LoVo (cell line): ENCODE data around the gene VAMP4.

Source experiments
- DNase-seq: peaks from one replicate; pipeline ENCODE4 v3.0.0-alpha.2; 2016; ENCODE audit warnings: low spot score

Gene VAMP4, protein sequence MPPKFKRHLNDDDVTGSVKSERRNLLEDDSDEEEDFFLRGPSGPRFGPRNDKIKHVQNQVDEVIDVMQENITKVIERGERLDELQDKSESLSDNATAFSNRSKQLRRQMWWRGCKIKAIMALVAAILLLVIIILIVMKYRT

DNA sequence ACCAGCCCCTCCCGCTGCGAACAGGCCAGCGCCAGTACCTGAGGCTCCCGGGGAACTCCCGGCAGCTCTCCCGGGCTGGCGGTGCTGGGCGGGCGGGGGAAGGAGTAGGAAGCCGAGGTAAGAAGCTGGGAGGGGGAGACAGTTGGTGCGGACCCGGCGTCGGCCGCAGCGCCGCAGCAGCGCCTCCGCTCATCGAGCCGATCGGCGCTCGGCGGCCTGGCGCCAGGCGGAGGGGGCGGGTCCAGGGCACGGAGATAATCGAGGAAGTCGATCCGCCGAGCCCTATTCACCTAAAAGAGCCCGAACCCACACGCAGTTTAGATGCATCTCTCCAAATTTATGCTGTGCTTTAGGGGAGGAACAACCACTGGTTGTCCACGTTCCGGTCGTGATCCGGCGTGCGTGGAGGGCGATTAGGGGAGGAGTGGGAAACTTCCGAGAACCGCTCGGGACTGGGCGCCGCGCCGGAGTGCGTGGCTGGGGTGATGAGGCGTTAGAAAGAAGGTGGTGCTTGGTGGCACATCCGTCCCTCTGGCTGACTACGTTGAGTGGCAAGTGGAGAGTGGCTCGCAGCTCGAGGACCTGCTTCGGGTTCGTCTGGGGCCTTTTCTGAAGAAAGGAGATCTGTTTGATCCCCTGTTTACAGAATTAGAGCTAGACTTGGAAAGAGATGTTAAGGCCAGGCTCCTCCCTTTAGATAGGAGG lies at the start of gene VAMP4:
VAMP4 (minus strand) TSS at position 194 of the 705 bp plus-strand sequence. CDS start 3,651 bp downstream, outside the sequence.
- peak; percentile 77 for DNase-seq

DNA sequence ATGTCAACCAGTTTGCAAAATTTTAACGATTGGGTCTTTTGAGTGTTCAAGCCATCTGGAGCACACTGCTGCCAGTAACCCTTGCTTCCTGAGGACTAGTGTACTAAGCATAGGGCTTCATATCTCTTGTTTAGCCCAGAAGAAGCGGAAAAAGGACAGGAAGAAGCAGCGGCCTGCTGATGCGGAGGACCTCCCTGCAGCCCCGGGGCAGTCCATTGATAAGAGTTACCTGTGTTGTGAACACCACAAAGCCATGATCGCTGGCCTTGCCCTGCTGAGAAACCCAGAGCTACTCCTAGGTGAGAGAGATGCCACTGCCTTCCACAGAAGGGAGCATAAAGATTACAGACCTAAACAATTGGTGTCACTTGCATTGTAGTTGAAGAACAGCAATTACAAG lies 48.5 kb upstream of the VAMP4 start:
- DNase-seq, result no peak

DNA sequence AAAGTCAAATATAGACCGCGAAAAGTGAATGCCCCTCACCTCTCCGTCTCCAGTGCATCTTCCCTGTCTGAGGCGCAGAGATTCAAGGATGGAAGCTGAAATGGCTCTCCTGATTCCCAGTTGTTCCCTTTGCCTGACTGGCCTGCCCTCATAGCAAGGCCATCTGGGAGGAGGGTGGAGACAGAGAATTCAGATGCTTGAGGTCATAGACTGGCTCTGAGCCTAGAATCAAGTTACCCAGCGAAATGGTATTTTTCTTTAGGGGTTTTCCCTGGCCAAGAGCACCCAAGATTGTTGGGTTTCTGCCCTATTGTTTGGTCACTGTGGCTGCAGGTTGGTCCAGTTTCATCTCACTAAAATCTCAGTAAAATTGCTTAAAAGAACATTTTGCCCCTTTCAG lies 46.8 kb upstream of the VAMP4 start:
- DNase-seq, result no peak

DNA sequence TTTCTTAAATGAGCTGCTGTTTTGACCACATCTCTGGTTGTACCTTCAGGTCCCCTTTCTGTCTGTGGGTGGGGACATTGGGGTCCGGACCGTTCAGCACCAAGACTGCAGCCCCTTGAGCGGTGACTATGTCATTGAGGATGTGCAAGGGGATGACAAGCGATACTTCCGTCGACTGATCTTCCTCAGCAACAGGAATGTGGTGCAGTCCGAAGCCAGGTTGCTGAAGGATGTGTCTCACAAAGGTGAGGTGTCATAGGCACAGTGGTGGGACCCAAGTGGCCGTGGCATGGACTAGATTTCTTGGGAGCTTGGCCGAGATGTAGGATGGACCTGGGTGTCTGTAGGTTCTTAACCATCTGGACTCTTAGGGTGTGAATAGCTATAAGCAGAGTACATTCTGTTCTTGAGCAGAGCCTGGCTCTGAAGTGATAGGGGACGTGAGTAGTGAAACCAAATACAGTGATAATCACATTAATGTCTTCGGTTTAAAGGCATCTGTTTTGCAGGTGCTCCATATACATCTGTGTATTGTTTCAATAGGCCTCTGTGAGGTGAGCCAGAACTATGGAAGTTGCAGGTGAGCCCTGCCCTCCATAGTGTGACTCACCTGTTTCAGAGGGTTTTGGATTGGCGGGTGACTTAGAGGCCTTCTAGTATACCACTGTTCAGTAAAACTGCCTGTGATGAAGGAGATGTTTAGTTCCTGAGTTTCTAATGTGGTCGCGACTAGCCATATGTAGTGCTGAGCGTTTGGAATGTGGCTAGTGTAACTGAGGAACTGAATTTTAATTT lies 46.0 kb upstream of the VAMP4 start:
- no peak for DNase-seq

DNA sequence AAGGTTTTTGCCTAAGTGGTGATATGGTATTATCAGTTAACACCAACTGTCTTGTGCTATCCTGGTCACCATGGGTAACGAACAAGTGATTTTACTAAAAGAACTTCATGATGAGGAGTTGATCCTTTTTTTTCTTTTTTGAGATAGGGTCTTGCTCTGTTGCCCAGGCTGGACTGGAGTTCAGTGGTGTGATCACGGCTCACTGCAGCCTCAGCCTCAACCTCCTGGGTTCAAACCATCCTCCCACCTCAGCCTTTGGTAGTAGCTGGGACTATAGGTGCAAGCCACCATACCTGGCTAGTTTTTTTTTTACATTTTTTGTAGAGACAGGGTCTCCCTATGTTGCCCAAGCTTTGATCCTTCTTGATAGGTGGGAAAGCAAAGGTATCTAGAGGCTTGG lies 44.7 kb upstream of the VAMP4 start:
- DNase-seq, result no peak

DNA sequence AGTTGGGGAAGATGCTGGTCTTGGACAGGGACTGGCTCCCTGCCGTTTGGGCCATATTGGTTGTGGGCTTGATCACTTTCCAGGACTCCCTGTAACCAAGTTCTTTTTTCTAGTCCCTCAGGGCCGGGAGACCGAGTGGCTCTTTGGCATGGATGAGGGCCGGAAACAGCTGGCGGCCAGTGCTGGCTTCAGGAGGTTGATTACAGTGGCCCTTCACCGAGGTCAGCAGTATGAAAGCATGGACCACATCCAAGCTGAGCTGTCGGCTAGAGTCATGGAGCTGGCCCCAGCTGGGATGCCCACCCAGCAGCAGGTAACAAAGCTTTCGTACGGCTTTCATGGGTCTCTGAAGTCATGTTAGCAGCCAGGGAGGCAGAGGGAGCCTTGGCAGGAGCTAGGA lies 43.9 kb upstream of the VAMP4 start:
- DNase-seq, result no peak

DNA sequence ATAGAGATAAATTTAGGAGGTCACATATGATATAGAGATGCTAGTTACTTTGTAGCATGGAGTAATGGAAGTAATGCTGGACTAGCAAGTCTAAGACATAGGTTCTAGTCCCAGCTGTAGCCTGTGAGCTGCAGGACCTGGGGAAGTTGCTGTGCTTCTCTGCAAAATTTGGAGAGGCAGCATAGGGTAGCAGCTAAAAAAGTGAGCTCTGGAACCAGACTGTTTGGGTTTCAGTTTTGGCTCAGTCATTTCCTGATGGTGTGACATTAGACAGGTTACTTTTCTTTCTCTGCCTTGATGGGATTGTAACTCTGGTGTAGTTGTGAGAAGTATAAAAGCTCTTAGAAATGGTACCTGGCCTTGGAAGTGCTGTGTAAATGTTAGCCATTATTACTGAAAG lies 42.9 kb upstream of the VAMP4 start:
- no peak for DNase-seq

DNA sequence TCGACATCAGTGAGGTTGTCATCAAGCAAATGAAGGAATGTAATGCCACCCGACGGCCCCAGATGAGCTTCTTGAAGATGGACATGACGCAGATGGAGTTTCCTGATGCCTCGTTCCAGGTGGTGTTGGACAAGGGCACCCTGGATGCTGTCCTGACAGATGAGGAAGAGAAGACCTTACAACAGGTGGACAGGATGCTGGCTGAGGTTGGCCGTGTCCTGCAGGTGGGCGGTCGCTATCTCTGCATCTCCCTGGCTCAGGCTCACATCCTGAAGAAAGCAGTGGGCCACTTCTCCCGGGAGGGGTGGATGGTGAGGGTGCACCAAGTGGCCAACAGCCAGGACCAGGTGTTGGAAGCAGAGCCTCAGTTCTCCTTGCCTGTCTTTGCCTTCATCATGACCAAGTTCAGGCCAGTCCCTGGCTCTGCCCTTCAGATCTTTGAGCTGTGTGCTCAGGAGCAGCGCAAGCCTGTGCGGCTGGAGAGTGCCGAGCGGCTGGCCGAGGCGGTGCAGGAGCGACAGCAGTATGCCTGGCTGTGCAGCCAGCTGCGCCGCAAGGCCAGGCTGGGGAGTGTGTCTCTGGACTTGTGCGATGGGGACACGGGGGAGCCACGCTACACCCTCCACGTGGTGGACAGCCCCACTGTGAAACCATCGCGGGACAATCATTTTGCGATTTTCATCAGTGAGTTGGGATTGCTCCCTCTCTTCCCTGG lies 42.1 kb upstream of the VAMP4 start:
- DNase-seq, result no peak

DNA sequence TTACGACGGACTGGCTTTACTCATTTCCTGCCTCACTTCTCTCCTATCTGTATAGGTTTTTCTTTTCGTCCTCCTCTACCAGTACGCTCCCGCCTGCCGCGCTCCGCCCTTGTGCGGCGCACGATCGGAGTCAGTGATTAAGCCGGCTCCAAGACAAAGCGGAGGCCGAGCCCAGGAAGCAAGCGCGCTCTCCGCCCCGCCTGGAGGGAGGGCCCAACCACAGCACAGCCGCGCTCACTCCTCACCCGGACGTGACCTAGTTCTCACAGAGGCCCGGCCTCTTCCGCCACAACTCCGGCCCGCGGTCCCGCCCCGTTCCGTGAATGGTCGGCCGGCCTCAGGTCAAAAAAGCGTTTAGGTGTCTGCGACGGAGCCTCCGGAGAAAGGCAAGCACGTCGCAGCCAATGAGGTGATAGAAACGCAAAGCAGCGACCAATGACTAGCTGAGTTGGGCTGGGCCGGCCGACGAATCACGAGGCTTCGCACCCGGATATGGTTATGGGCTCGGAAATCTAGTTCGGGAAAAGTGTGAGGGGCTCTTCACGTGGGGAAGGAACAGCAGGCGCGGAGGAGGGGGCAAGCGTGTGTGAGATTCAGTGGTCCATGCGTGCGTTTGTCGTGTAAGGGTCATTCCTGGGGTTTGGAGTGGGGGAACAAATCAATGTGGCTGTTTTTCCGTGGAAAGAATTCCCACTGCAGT lies 39.5 kb upstream of the VAMP4 start, which contains the start of gene METTL13:
METTL13 (plus strand) TSS at position 485 of the 700 bp plus-strand sequence. CDS start 308 bp downstream, outside the sequence.
- DNase-seq, result peak; percentile 98

DNA sequence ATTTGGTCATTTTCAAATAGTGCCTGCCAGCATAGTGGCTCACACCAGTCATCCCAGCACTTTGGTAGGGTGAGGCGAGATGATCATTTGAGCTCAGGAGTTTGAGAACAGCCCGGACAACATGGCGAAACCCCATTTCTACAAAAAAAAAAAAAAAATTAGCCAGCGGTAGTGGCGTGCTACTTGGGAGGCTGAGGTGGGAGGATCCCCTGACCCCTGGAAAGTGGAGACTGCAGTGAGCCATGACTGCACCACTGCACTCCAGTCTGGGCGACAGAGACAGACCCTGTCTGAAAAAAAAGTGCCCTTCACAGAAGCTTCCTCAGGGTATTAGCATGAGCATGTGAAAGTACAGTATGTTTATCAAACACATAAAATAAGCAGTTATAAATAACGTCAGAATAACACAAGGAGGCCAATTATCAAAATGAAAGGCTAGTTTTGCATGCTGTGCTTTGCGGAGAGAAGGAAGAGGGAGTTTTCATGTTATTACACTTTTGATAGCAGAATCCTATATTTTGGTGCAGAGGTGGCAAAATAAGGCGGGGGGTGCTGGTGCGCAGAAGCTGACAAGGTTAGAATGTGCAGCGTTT lies 38.8 kb upstream of the VAMP4 start:
- peak; percentile 5 for DNase-seq

DNA sequence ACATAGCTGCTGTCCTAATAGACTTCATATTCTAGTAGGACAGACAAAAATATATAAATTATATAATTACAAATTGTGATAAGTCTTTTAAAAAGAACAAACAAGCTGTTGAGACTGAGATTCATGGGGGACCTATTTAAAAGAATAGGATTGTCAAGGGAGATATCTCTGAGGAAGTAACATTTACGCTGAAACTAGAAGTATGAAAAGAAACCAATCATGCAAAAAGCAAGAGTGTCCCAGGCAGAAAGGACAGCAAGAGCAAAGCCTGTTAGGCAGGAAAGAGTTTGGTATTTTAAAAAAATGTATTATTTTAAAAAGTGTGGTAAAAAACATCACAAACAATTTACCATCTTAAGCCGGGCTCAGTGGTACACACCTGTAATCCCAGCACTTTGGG lies 30.4 kb upstream of the VAMP4 start:
- DNase-seq, result no peak

DNA sequence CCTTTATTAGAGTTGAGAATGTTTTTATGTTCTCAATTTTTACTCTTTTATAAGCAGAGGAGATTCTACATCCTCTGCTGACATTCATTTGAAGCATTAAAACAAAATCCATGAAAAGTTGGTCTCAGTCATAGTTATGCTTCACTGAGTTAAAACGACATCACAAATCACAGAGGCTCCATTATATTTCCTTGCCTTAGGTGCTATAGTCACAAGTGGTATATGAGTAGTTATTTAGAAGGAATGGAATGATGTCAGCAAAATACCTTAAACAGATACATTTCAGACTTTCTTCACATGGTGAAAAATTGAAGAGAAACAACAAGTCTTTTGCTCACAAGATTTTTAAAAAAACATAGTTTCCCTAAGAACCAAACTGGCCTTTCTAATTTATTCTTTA lies 27.9 kb upstream of the VAMP4 start:
- no peak for DNase-seq

DNA sequence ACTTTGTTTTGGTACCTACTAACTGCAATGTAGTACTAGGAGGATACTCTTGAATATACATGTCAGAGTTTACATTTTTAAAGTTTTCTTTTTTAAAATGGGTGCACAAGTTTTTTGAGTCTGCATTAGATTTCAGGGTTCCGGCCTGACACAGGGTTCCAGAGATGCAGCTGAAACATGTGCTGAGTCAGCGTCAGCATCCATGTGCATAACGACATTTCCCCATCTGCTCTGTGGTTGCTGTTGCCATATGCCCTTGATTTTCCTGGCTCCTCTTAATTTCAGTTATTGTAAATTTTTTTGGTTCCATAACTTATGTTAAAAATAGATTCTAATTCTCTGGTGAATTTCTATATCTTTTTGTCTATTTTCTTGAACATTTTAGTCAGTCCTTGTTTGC lies 27.3 kb upstream of the VAMP4 start:
- DNase-seq, result no peak

DNA sequence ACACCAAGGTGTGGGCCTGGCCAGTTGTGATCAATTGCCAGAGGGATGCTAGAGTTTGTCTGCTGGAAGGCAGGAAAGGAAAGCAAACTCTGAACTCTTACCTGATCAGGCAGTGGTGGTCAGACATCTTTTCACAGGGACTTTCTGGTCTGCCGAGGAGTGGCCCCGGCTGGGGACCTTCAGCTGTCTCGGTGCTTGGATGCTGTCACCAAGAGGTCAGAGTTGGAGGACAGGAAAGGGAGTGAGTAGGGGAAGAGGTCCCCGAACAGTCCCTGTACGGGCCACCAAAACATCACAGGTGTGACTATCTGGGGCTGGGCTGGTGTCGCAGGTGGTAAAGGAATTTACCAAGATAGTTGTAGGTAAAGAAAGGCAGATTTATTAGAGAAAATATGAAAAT lies 21.9 kb upstream of the VAMP4 start:
- DNase-seq, result no peak

DNA sequence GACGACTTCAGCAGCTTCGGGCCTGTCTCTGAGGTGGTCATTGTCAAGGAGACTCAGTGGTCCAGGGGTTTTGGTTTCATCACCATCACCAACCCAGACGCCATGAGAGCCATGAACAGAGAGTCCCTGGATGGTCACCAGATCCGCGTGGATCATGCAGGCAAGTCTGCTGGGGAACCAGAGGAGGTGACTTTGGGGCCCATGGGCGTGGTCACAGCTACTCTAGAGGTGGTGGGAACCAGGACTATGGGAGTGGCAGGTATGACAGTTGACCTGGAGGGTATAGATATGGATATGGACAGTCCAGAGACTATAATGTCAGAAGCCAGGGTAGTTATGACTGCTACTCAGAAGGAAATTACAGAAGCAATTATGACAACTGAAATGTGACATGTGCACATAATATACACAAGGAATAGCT lies 20.3 kb upstream of the VAMP4 start:
- no peak for DNase-seq

DNA sequence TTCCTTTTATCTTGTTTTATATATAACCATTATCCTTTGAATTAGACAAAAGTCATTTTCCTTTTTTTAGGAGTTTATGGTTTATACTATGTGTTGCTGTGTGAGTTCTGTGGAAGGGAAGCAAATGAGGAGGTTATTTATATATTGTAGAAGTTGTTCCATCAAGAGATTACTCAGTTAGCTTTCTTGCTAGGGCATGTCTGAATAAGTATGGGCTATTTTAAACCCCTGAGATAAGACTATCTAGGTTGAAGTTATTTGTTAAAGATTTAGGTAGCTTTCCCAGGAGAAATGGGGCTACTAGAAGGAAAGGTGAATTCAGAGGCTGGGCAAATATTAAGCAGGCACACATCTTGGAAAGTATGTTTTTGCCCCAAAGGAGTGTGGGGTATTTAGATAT lies 16.1 kb upstream of the VAMP4 start:
- no peak for DNase-seq

DNA sequence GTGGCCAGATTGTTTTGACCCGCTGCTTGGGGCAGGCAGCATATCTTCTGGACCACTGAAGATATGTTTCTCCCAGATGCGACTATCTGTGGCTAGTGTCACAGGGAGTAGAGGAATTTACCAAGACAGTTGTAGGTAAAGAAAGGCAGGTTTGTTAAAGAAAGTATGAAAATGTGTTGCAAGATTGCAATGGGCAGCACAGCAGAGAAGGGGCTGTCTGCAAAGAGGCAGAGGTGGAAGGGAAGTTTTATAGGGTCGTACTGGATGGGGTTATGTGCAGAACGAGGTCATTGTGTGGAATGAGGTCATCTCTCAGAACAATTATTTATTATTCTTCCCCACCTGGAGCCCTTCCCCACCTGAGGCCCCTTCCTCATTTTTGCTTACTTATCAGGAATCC lies 15.0 kb upstream of the VAMP4 start:
- DNase-seq, result no peak

DNA sequence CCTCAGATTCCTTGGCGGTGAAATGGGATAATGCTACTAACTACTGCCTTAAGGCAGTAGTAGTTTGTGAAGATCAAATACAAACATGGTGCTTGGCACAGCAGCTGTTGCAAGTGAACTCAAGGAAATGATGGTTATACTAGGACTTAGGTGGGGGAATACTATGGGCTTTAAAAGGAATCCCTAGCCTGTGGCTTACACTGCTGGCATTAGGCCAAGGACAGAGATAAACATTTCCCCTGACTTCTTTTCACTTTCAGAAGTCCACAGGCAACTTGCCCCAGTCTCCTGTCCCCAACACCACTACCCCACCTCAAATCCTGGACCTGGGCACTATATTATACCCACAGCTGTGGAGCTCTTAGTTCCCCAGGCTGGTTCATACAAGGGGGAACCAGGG lies 13.1 kb upstream of the VAMP4 start:
- DNase-seq, result no peak

DNA sequence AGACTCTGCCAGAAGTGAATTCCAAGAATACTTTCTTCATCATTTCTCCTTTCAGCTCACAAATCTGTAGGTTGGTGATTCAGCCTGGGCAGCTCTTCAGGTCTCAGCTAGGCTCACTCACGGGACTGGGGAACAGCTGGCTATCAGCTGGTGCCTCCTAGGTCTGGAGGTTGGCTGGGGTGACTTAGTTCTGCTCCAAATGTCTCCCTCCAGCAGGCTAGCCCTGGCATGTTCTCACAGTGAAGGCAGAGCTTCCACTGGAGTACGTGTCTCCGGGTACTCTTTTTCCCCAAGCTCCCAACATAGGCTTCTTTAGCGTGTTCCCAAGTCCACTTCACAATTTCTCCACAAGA lies 12.5 kb upstream of the VAMP4 start:
- no peak for DNase-seq

DNA sequence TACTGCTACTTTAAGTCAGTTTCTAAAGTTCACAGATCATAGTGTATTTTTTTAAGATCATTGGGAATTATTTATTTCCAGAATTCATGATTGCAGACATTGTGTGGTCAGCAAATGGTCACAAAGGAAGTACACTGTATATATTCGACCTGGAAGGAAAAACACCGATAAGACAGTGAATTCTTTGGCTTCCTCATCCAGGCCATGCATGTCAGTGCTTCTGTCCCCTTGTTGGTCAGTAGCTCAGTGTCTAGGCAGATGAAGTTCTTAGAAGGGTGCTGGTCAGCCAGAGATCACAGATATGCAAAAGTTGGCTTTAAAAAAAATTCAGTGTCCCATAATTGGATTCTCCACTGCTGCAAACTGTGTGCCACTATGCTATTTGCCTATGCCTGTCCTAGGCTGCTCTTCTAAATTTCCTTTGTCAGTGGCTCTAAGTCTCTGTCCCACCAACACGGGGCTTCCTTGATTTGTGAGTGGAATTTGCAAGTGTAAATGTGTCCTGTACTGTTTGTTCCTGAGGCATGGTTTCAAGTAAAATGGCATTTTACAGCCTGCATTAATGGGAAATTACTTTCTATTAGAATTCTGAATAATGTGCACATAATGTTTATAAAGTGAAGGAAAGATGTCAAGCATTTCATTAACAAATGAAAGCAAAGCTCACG lies 12.0 kb upstream of the VAMP4 start:
- no peak for DNase-seq

DNA sequence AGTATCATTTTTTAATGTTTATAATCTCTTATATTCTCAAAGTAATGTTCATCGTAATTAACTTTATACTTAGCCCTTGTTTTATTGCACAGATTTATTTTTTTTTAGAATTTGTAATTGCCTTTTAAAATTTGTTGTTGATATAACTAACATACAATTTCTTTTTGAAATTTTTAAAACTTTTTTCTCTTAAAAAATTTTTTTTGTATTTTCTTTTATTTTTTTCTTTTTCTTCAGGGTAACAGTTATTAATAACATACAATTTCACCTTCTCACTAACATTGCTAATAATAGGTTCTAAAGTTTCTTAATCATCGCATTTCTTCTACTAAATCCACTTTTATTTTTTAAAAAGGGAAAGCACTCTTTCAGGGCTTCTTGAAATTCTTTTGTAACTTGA lies 11.3 kb upstream of the VAMP4 start:
- DNase-seq, result no peak
